ENCODE results near the gene MAP4K5.

- no peak for TF ChIP-seq CTCF (optimal IDR thresholded peaks at IDR 0.05 in 1 of 3, IDR thresholded peaks at IDR 0.05 in 1 of 3, conservative IDR thresholded peaks at IDR 0.05 in 1 of 3; ENCODE audit: extremely low read depth in 1 of 3, insufficient read depth in 2 of 3, low read length in 3 of 3)
- TF ChIP-seq EZH2 (IDR thresholded peaks at IDR 0.05; ENCODE audit: low read length): no peak
Measured at GRCh38 chr14:50417853-50418252, 114.5 kb downstream of the MAP4K5 start.

Data from keratinocyte (primary cell).